H9 (cell line): ENCODE data around the gene SH3BP1. TPM values are rescaled to one million over a fixed set of nuclear protein-coding genes. Genes with fewer than 3 reads are reported as not detected.

Experiments used
- DNase-seq: peaks from one replicate; pipeline ENCODE4 v3.0.0-alpha.2; 2017
- H2AFZ ChIP-seq: one replicate; pipeline ENCODE4 v1.6.1; 2013; ENCODE audit warnings: mild to moderate bottlenecking, low read length, control low read depth, moderate library complexity
- H2AK5ac ChIP-seq: 2 replicates; pipeline ENCODE4 v1.6.1; 2013; ENCODE audit warnings: low read length, control low read depth, mixed read lengths; ENCODE audit not compliant: insufficient read length
- H2BK120ac ChIP-seq: one replicate; pipeline ENCODE4 v1.6.1; 2013; ENCODE audit warnings: low read depth, mild to moderate bottlenecking, low read length, control low read depth, inconsistent platforms; ENCODE audit not compliant: poor library complexity, severe bottlenecking
- H2BK12ac ChIP-seq: 2 replicates; pipeline ENCODE4 v1.6.1; 2013; ENCODE audit warnings: low read length, control low read depth, mixed read lengths, low read depth; ENCODE audit not compliant: insufficient read length
- H2BK15ac ChIP-seq: 2 replicates; pipeline ENCODE4 v1.6.1; 2013; ENCODE audit warnings: low read depth, low read length, control low read depth
- H2BK20ac ChIP-seq: one replicate; pipeline ENCODE4 v1.6.1; 2013; ENCODE audit warnings: low read depth, mild to moderate bottlenecking, low read length, control low read depth, inconsistent platforms; ENCODE audit not compliant: poor library complexity, severe bottlenecking
- H2BK5ac ChIP-seq: 2 replicates; pipeline ENCODE4 v1.6.1; 2013; ENCODE audit warnings: low read length, control low read depth, mixed read lengths; ENCODE audit not compliant: insufficient read length
- H3K14ac ChIP-seq: 2 replicates; pipeline ENCODE4 v1.6.1; 2013; ENCODE audit warnings: low read length, control low read depth; ENCODE audit not compliant: insufficient read depth
- H3K18ac ChIP-seq: 2 replicates; pipeline ENCODE4 v1.6.1; 2013; ENCODE audit warnings: low read depth, mild to moderate bottlenecking, mixed read lengths, low read length, control low read depth; ENCODE audit not compliant: insufficient read length
- H3K23ac ChIP-seq: 2 replicates; pipeline ENCODE4 v1.6.1; 2013; ENCODE audit warnings: low read length, control low read depth, mixed read lengths, low read depth; ENCODE audit not compliant: insufficient read length
- H3K23me2 ChIP-seq: 2 replicates; pipeline ENCODE4 v1.6.1; 2013; ENCODE audit warnings: low read depth, mild to moderate bottlenecking, mixed read lengths, low read length, control low read depth; ENCODE audit not compliant: insufficient read length, poor library complexity, severe bottlenecking
- H3K27ac ChIP-seq: 2 replicates; pipeline ENCODE4 v1.5.1; 2013; ENCODE audit warnings: low read length, control low read depth, mixed read lengths, low read depth; ENCODE audit not compliant: insufficient read length
- H3K27me3 ChIP-seq: 2 replicates; pipeline ENCODE4 v1.6.1; 2013; ENCODE audit warnings: low read length, control low read depth, inconsistent platforms; ENCODE audit not compliant: insufficient read depth
- H3K4ac ChIP-seq: 2 replicates; pipeline ENCODE4 v1.6.1; 2013; ENCODE audit warnings: low read depth, mild to moderate bottlenecking, control low read depth, inconsistent platforms, low read length, moderate library complexity
- H3K4me1 ChIP-seq: 2 replicates; pipeline ENCODE4 v1.6.1; 2013; ENCODE audit warnings: low read length, control low read depth, inconsistent platforms; ENCODE audit not compliant: insufficient read depth
- H3K4me2 ChIP-seq: 2 replicates; pipeline ENCODE4 v1.6.1; 2013; ENCODE audit warnings: low read length, control low read depth, mixed read lengths; ENCODE audit not compliant: insufficient read length, insufficient read depth
- H3K56ac ChIP-seq: 2 replicates; pipeline ENCODE4 v1.6.1; 2013; ENCODE audit warnings: low read depth, mild to moderate bottlenecking, mixed read lengths, low read length, control low read depth; ENCODE audit not compliant: insufficient read length
- H3K79me1 ChIP-seq: 2 replicates; pipeline ENCODE4 v1.6.1; 2013; ENCODE audit warnings: low read depth, mild to moderate bottlenecking, moderate library complexity, low read length, control low read depth, inconsistent platforms; ENCODE audit not compliant: insufficient read depth, poor library complexity, severe bottlenecking
- H3K79me2 ChIP-seq: 2 replicates; pipeline ENCODE4 v1.6.1; 2013; ENCODE audit warnings: low read length, control low read depth, inconsistent platforms; ENCODE audit not compliant: insufficient read depth
- H3K9ac ChIP-seq: 2 replicates; pipeline ENCODE4 v1.6.1; 2013; ENCODE audit warnings: low read length, control low read depth, mixed read lengths; ENCODE audit not compliant: insufficient read length; ENCODE audit errors: extremely low read depth
- H3K9me3 ChIP-seq: one replicate; pipeline ENCODE4 v1.6.1; 2013; ENCODE audit warnings: low read depth, low read length, inconsistent platforms; ENCODE audit not compliant: control insufficient read depth
- H3T11ph ChIP-seq: one replicate; pipeline ENCODE4 v1.6.1; 2013; ENCODE audit warnings: mild to moderate bottlenecking, low read length, control low read depth, inconsistent platforms
- H4K20me1 ChIP-seq: one replicate; pipeline ENCODE4 v1.6.1; 2013; ENCODE audit not compliant: control insufficient read depth, insufficient read length, insufficient read depth
- H4K5ac ChIP-seq: 2 replicates; pipeline ENCODE4 v1.6.1; 2013; ENCODE audit warnings: low read depth, mild to moderate bottlenecking, mixed read lengths, low read length, control low read depth; ENCODE audit not compliant: insufficient read length
- H4K8ac ChIP-seq: replicated peaks from 2 replicates; pipeline ENCODE4 v1.6.1; 2013; ENCODE audit warnings: low read length, control low read depth, mixed read lengths, low read depth; ENCODE audit not compliant: insufficient read length
- H4K91ac ChIP-seq: 2 replicates; pipeline ENCODE4 v1.6.1; 2013; ENCODE audit warnings: low read depth, mild to moderate bottlenecking, moderate library complexity, mixed read lengths, low read length, control low read depth; ENCODE audit not compliant: insufficient read length
- H3K27ac Mint-ChIP-seq, 3 experiments: 2 replicates in 2 of 3; 3 replicates in 1 of 3; pipeline ENCODE4 v1.8.0; 2020 to 2021; ENCODE audit warnings: mixed read lengths in 3 of 3, mild to moderate bottlenecking in 1 of 3, moderate library complexity in 1 of 3
- H3K27me3 Mint-ChIP-seq: 2 replicates; pipeline ENCODE4 v1.8.0; 2021; ENCODE audit warnings: low read depth, mild to moderate bottlenecking, moderate library complexity, mixed read lengths
- H3K36me3 Mint-ChIP-seq, 3 experiments: 2 replicates in 2 of 3; 3 replicates in 1 of 3; pipeline ENCODE4 v1.8.0; 2020 to 2021; ENCODE audit warnings: low read depth in 3 of 3, mixed read lengths in 3 of 3; ENCODE audit not compliant: insufficient read depth in 1 of 3
- H3K4me1 Mint-ChIP-seq, 2 experiments: 2 replicates each; pipeline ENCODE4 v1.8.0; 2020; ENCODE audit warnings: mixed read lengths in 2 of 2
- H3K4me3 Mint-ChIP-seq, 2 experiments: 2 replicates in 1 of 2; 3 replicates in 1 of 2; pipeline ENCODE4 v1.8.0; 2020 to 2021; ENCODE audit warnings: mild to moderate bottlenecking in 2 of 2, mixed read lengths in 2 of 2, moderate library complexity in 1 of 2
- H3K9me3 Mint-ChIP-seq, 2 experiments: 2 replicates in 1 of 2; 3 replicates in 1 of 2; pipeline ENCODE4 v1.8.0; 2020; ENCODE audit warnings: mild to moderate bottlenecking in 2 of 2, mixed read lengths in 2 of 2, moderate library complexity in 1 of 2
- CTCF ChIP-seq: fragments of 200-600 bp; sonication (generic); conservative IDR thresholded peaks from 3 replicates; pipeline ENCODE4 v1.8.0; 2021; ENCODE audit warnings: antibody characterized with exemption, mild to moderate bottlenecking
- WGBS: extraction: QIAGEN DNeasy Blood & Tissue Kit; methylation state at CpG from one replicate; pipeline ENCODE4 v1.1.7; 2013; ENCODE audit warnings: missing lambda C conversion rate, low lambda C conversion rate, mixed read lengths; ENCODE audit not compliant: insufficient read length; ENCODE audit errors: extremely low coverage; 5-methylcytosine and 5-hydroxymethylcytosine counted together
- total RNA-seq: library from RNA; stranded (reverse); gene quantifications from 2 replicates; pipeline ENCODE4 v1.2.1, GENCODE V29; 2021

SH3BP1 gene
- total RNA-seq, 1 experiment from 2014 or later = 33.6 TPM

GRCh38 chr22:37690407-37690806, 50.9 kb downstream of the SH3BP1 start:
- H2AK5ac ChIP-seq = no peak overlapping the region
- H2BK15ac ChIP-seq = no peak overlapping the region
- H3K4me1 Mint-ChIP-seq = peaks cover 8 to 14% of the 10 kb centered on the region in 2 experiments
- H2BK12ac ChIP-seq = no peak overlapping the region
- H3T11ph ChIP-seq = no peak overlapping the region
- no peak overlapping the region for H3K4ac ChIP-seq
- peaks cover 19 to 48% (median 44%) of the 10 kb centered on the region in 3 experiments for H3K36me3 Mint-ChIP-seq
- no peak overlapping the region for H3K27ac ChIP-seq
- H3K9me3 Mint-ChIP-seq = no peaks in the 10 kb centered on the region
- no peak overlapping the region for H3K14ac ChIP-seq
- no peak for TF ChIP-seq CTCF
- H3K23ac ChIP-seq = no peak overlapping the region
- no peaks in the 10 kb centered on the region for H3K9me3 ChIP-seq
- H4K5ac ChIP-seq = no peak overlapping the region
- no CpG with 5 or more reads among the region's 7 CpGs for WGBS
- peaks cover 1% of the 10 kb centered on the region; the same call in 1 of the 2 replicates for H3K27me3 Mint-ChIP-seq
- no peak overlapping the region for H4K91ac ChIP-seq
- no peak overlapping the region for H4K8ac ChIP-seq
- no peak overlapping the region for H3K4me3 Mint-ChIP-seq
- H3K79me2 ChIP-seq = no peaks in the 10 kb centered on the region; the same call in 1 of the 2 replicates
- peaks cover 9% of the 10 kb centered on the region for H3K23me2 ChIP-seq
- H3K27ac Mint-ChIP-seq = no peak overlapping the region
- no peak overlapping the region for H3K9ac ChIP-seq
- no peaks in the 10 kb centered on the region for H4K20me1 ChIP-seq
- DNase-seq = no peak
- no peak overlapping the region for H3K4me2 ChIP-seq
- no peaks in the 10 kb centered on the region for H3K4me1 ChIP-seq
- no peak overlapping the region for H2BK5ac ChIP-seq
- no peaks in the 10 kb centered on the region for H3K79me1 ChIP-seq
- no peak overlapping the region for H2AFZ ChIP-seq
- H2BK120ac ChIP-seq = no peak overlapping the region
- no peaks in the 10 kb centered on the region for H3K27me3 ChIP-seq
- no peak overlapping the region for H3K18ac ChIP-seq
- no peak overlapping the region for H2BK20ac ChIP-seq
- no peak overlapping the region for H3K56ac ChIP-seq
